HepG2 (cell line): Measurements from ENCODE around the gene STON1. TPM values are rescaled to one million over a fixed set of nuclear protein-coding genes. Genes with fewer than 3 reads are reported as not detected.

ENCODE experiments used
- ATAC-seq: fragments of 200-7000 bp; cut with Tn5 transposase; 3 replicates; pipeline ENCODE4 v1.9.1; 2020; ENCODE audit warnings: mild to moderate bottlenecking, moderate library complexity
- BruUV-seq: library from RNA; stranded (reverse); fragments of 400-500 nt; replicated peaks from 2 replicates; lab custom pipeline; 2021; lab: Mats Ljungman, UMichigan
- CTCF ChIA-PET: fragments of 300-600 bp; formaldehyde crosslinking; extraction: SDS; loops from one replicate; lab custom pipeline; 2021; ENCODE audit warnings: low total read pairs, inconsistent platforms, low intra/inter-chr PET ratio; lab: Yijun Ruan, JAX
- POLR2A ChIA-PET: fragments of 350-600 bp; sonication (Branson Sonifier 250); formaldehyde crosslinking; loops from one replicate; lab custom pipeline; 2020; ENCODE audit warnings: antibody characterized with exemption, inconsistent platforms; lab: Yijun Ruan, JAX
- DNase-seq: peaks from one replicate; pipeline ENCODE4 v3.0.0-alpha.2; 2015; ENCODE audit warnings: low spot score
- FAIRE-seq: peaks from 3 replicates; lab custom pipeline; 2011; peaks lifted over from hg19 to GRCh38; lab: Jason Lieb, UNC
- H2AFZ ChIP-seq: one replicate; pipeline ENCODE4 v1.6.1; 2011; ENCODE audit warnings: low read length, inconsistent platforms
- H3K27ac ChIP-seq: fragments of 300-600 bp; 3 replicates; pipeline ENCODE4 v1.8.0; 2011; ENCODE audit warnings: mixed run types, mild to moderate bottlenecking, mixed read lengths, low read length, inconsistent platforms; ENCODE audit not compliant: insufficient read depth; ENCODE audit errors: extremely low read length
- H3K27me3 ChIP-seq, 2 experiments: fragments of 200-600 bp in 1 of 2; 2 replicates in 1 of 2; 3 replicates in 1 of 2; pipeline versions ENCODE4 v1.6.0 to v1.8.0; 2011; ENCODE audit warnings: low read length in 2 of 2, mild to moderate bottlenecking in 2 of 2, moderate library complexity in 2 of 2, inconsistent platforms in 1 of 2; ENCODE audit not compliant: insufficient read depth in 2 of 2, control insufficient read depth in 1 of 2
- H3K36me3 ChIP-seq, 2 experiments: fragments of 200-600 bp in 1 of 2; replicated peaks in 1 of 2; 2 replicates in 1 of 2; 3 replicates in 1 of 2; pipeline versions ENCODE4 v1.5.1 to v1.8.0; 2011; ENCODE audit warnings: low read length in 2 of 2, inconsistent platforms in 1 of 2; ENCODE audit not compliant: insufficient read depth in 2 of 2, control insufficient read depth in 1 of 2
- H3K4me1 ChIP-seq: 2 replicates; pipeline ENCODE4 v1.5.1; 2012; ENCODE audit warnings: low read length, inconsistent platforms; ENCODE audit not compliant: insufficient read depth
- H3K4me2 ChIP-seq: 2 replicates; pipeline ENCODE4 v1.6.0; 2011; ENCODE audit warnings: low read depth, low read length, inconsistent platforms
- H3K4me3 ChIP-seq, 3 experiments: fragments of 200-600 bp in 1 of 3; sonication (generic), shearing (Covaris generic) in 1 of 3; replicated peaks in 1 of 3; 2 replicates each; pipeline ENCODE4 v1.5.1; 2011 to 2016; ENCODE audit warnings: low read length in 3 of 3, inconsistent platforms in 2 of 3, low read depth in 2 of 3, mild to moderate bottlenecking in 2 of 3, control low read depth in 1 of 3, mixed read lengths in 1 of 3; ENCODE audit not compliant: insufficient read depth in 1 of 3
- H3K79me2 ChIP-seq: one replicate; pipeline ENCODE4 v1.6.1; 2011; ENCODE audit warnings: low read length, inconsistent platforms; ENCODE audit not compliant: insufficient read depth
- H3K9ac ChIP-seq: 2 replicates; pipeline ENCODE4 v1.6.0; 2011; ENCODE audit warnings: mild to moderate bottlenecking, low read depth, low read length, inconsistent platforms; ENCODE audit not compliant: insufficient read depth
- H3K9me3 ChIP-seq: 2 replicates; pipeline ENCODE4 v1.5.1; 2012; ENCODE audit warnings: mild to moderate bottlenecking, low read length
- H4K20me1 ChIP-seq: 2 replicates; pipeline ENCODE4 v1.6.0; 2011; ENCODE audit warnings: inconsistent platforms, mild to moderate bottlenecking, low read length, moderate library complexity; ENCODE audit not compliant: insufficient read depth
- POGZ ChIP-seq: sonication (generic); formaldehyde crosslinking; IDR thresholded peaks from 2 replicates; pipeline ENCODE4 v1.4.0; 2020; ENCODE audit warnings: mild to moderate bottlenecking, missing genetic modification reagents
- REL ChIP-seq: sonication (generic); formaldehyde crosslinking; conservative IDR thresholded peaks from 2 replicates; pipeline ENCODE4 v1.8.0; 2022; ENCODE audit warnings: mild to moderate bottlenecking, missing genetic modification reagents, moderate library complexity
- SPEN ChIP-seq: sonication (generic); formaldehyde crosslinking; IDR thresholded peaks from 2 replicates; pipeline ENCODE4 v1.5.1; 2020; ENCODE audit warnings: low read depth, mild to moderate bottlenecking, missing genetic modification reagents
- TRAFD1 ChIP-seq: sonication (generic); formaldehyde crosslinking; IDR thresholded peaks from 2 replicates; pipeline ENCODE4 v1.5.1; 2020; ENCODE audit warnings: missing genetic modification reagents, mild to moderate bottlenecking, borderline replicate concordance
- ZNF10 ChIP-seq: sonication (generic); formaldehyde crosslinking; IDR thresholded peaks from 2 replicates; pipeline ENCODE4 v1.4.0; 2020; ENCODE audit warnings: mild to moderate bottlenecking, low read depth, missing genetic modification reagents, borderline replicate concordance
- ZNF350 ChIP-seq: sonication (generic); formaldehyde crosslinking; IDR thresholded peaks from 2 replicates; pipeline ENCODE4 v1.4.0; 2020; ENCODE audit warnings: mild to moderate bottlenecking, low read depth, missing genetic modification reagents, borderline replicate concordance
- ZNF354B ChIP-seq: sonication (generic); formaldehyde crosslinking; IDR thresholded peaks from 2 replicates; pipeline ENCODE4 v1.8.0; 2022; ENCODE audit warnings: mild to moderate bottlenecking, missing genetic modification reagents
- ZNF441 ChIP-seq: sonication (generic); formaldehyde crosslinking; IDR thresholded peaks from 2 replicates; pipeline ENCODE4 v1.7.0; 2021; ENCODE audit warnings: missing genetic modification reagents, borderline replicate concordance
- WGBS: methylation state at CpG from one replicate; pipeline ENCODE4 v1.1.6; 2017; ENCODE audit warnings: low lambda C conversion rate; 5-methylcytosine and 5-hydroxymethylcytosine counted together
- in situ Hi-C: cut with HindIII; loops from 2 replicates; pipeline ENCODE4 v1.10.0; 2017; ENCODE audit warnings: low pct_unique_long_range_greater_than_20kb; ENCODE audit not compliant: extremely low pct_ligation_motif_present
- intact Hi-C: fragments of 100-400 bp; cut with micrococcal nuclease; formaldehyde crosslinking; loops from one replicate; pipeline ENCODE4 v1.10.0; 2022; ENCODE audit not compliant: unreplicated experiment
- polyA plus RNA-seq, 8 experiments: library from polyadenylated mRNA; depleted of rRNA in 3 of 8; stranded (reverse) in 7 of 8; unstranded in 1 of 8; fragments of >200 nt; fragmentation: Illumina TruSeq in 4 of 8; extraction: Trizol in 4 of 8; gene quantifications; 2 replicates each; pipeline versions ENCODE4 v1.2.1 to v1.2.3, GENCODE V29; 2011 to 2016; ENCODE audit warnings: low read depth in 4 of 8, missing spikeins in 1 of 8, mixed read lengths in 1 of 8; ENCODE audit not compliant: insufficient read depth in 1 of 8
- total RNA-seq, 5 experiments: library from RNA; depleted of rRNA; stranded (reverse); fragments of >200 nt; fragmentation: Illumina TruSeq; extraction: Trizol; gene quantifications; 2 replicates each; pipeline ENCODE4 v1.2.3, GENCODE V29; 2016; ENCODE audit warnings: low read depth in 1 of 5

Gene STON1
- total and polyA plus RNA-seq, 2 of the 13 experiments (the other 11 are each of a cell fraction or from before 2014, with no cell fraction given) = 0.09 to 0.28 TPM

GRCh38 chr2:48607307-48608014 lies 77.5 kb downstream of the STON1 start:
- H3K36me3 ChIP-seq = no peaks in the 10 kb centered on the region
- no TSS peak for BruUV-seq
- no peak overlapping the region for H2AFZ ChIP-seq
- in situ Hi-C loops = loop anchor here (10.0 kb wide), 1 partner anchor 117 kb away; no protein-coding TSS in a partner anchor
- POLR2A ChIA-PET = no interaction called here
- no peak for DNase-seq
- H3K4me3 ChIP-seq = no peak overlapping the region
- H3K27me3 ChIP-seq = peaks cover 0 to 15% of the 10 kb centered on the region in 2 experiments; a peak in 3 of 5 replicates
- no peaks in the 10 kb centered on the region for H4K20me1 ChIP-seq
- ATAC-seq = no peak
- TF ChIP-seq ZNF354B (CRISPR knock-in tag) (no peak), ZNF350 (CRISPR knock-in tag) (no peak), TRAFD1 (no peak), ZNF10 (CRISPR knock-in tag) (no peak), REL (CRISPR knock-in tag) (no peak), ZNF441 (no peak), POGZ (CRISPR knock-in tag) (no peak), SPEN (no peak)
- no peak overlapping the region for H3K9ac ChIP-seq
- no peaks in the 10 kb centered on the region for H3K79me2 ChIP-seq
- CTCF ChIA-PET = no interaction called here
- 13% methylated on average over 10 of the region's 10 CpGs for WGBS
- H3K9me3 ChIP-seq = no peaks in the 10 kb centered on the region
- no peak overlapping the region for H3K4me2 ChIP-seq
- FAIRE-seq = no peak
- no peaks in the 10 kb centered on the region for H3K4me1 ChIP-seq
- no peak overlapping the region for H3K27ac ChIP-seq
- intact Hi-C loops = no loop called here
